Tibial nerve (tissue), 4 donors: ENCODE data around the gene MTFP1. TPM values are rescaled to one million over a fixed set of nuclear protein-coding genes. Genes with fewer than 3 reads are reported as not detected.

Experiments used
- DNase-seq, 2 donors: peaks; one replicate each; pipeline ENCODE4 v3.0.0-alpha.2; 2019; ENCODE audit warnings: low spot score in 2 of 2
- H3K27ac ChIP-seq, 4 donors: fragments of 200-600 bp; sonication (generic) in 3 of 4; one replicate each; pipeline ENCODE4 v1.5.1; 2017 to 2019; ENCODE audit warnings: mild to moderate bottlenecking in 1 of 4
- H3K27me3 ChIP-seq, 2 donors: fragments of 200-600 bp; sonication (generic) in 1 of 2; one replicate each; pipeline versions ENCODE4 v1.5.1 to v1.6.0; 2017 to 2019
- H3K36me3 ChIP-seq, 3 donors: fragments of 200-600 bp; sonication (generic); one replicate each; pipeline ENCODE4 v1.5.1; 2018 to 2019
- H3K4me1 ChIP-seq, 4 donors: fragments of 200-600 bp; sonication (generic) in 3 of 4; one replicate each; pipeline ENCODE4 v1.5.1; 2017 to 2019
- H3K4me3 ChIP-seq, 4 donors: fragments of 200-600 bp; sonication (generic) in 3 of 4; one replicate each; pipeline ENCODE4 v1.5.1; 2017 to 2019; ENCODE audit warnings: mild to moderate bottlenecking in 1 of 4, moderate library complexity in 1 of 4
- H3K9me3 ChIP-seq, 4 donors: fragments of 200-600 bp; sonication (generic) in 3 of 4; one replicate each; pipeline ENCODE4 v1.5.1; 2017 to 2019
- CTCF ChIP-seq, 5 experiments: fragments of 200-600 bp in 3 of 5; fragments of 450-650 bp in 2 of 5; sonication (generic) in 3 of 5; IDR thresholded peaks; one replicate each; pipeline ENCODE4 v1.5.1; 2016 to 2019; ENCODE audit warnings: antibody characterized with exemption in 5 of 5, mild to moderate bottlenecking in 3 of 5, moderate library complexity in 2 of 5
- EP300 ChIP-seq, 2 donors: sonication (generic); formaldehyde crosslinking; IDR thresholded peaks; one replicate each; pipeline ENCODE4 v1.6.1; 2017; ENCODE audit warnings: antibody characterized with exemption in 2 of 2, mild to moderate bottlenecking in 1 of 2
- POLR2A ChIP-seq, 2 donors: fragments of 450-650 bp; IDR thresholded peaks; one replicate each; pipeline ENCODE4 v1.6.1; 2017; ENCODE audit warnings: antibody characterized with exemption in 2 of 2, mild to moderate bottlenecking in 2 of 2, moderate library complexity in 2 of 2
- WGBS, 2 donors: methylation state at CpG; one replicate each; pipeline ENCODE4 v1.1.5; 2018; 5-methylcytosine and 5-hydroxymethylcytosine counted together
- total RNA-seq, 4 donors: library from RNA; depleted of rRNA; stranded (reverse); fragments of >200 nt; gene quantifications; one replicate each; pipeline ENCODE4 v1.1.0, GENCODE V29; 2016

Gene MTFP1
- 10 to 100 TPM in 2 of 4 donors, 1 to 10 TPM in 2; 2.2 to 12.7 (median 7.3) TPM for total RNA-seq

- Histone ChIP-seq H3K4me1 (peaks cover 6 to 48% (median 32%) of the 10 kb centered on the region in 4 donors), H3K4me3 (peak within 1 kb of the TSS; percentile 59 to 83 (median 70)), H3K9me3 (no peaks in the 10 kb centered on the region), H3K36me3 (peaks cover 0 to 1% (median 0%) of the 10 kb centered on the region in 3 donors), H3K27me3 (no peaks in the 10 kb centered on the region), H3K27ac (peak within 1 kb of the TSS; percentile 80 to 98 (median 92))
- peak in 1 of 5 experiments; percentile 24 for TF ChIP-seq CTCF (IDR thresholded peaks at IDR 0.05)
- no peak for TF ChIP-seq EP300 (IDR thresholded peaks at IDR 0.05)
- TF ChIP-seq POLR2A (IDR thresholded peaks at IDR 0.05) = no peak
- DNase-seq = peak in 1 of 2 donors; percentile 25
- 1 to 4% methylated on average over 37 to 56 of the region's 61 CpGs for WGBS, 2 donors
Observed at GRCh38 chr22:30425616-30426387, at the start of gene MTFP1. MTFP1 (plus strand) TSS chr22:30425768; CDS start chr22:30425880, 112 bp downstream.

GRCh38 chr22:30380011-30380410 lies 45.6 kb upstream of the MTFP1 start:
- Histone ChIP-seq H3K27me3 (no peaks in the 10 kb centered on the region), H3K36me3 (peaks cover 0 to 92% (median 0%) of the 10 kb centered on the region in 3 donors), H3K9me3 (no peaks in the 10 kb centered on the region), H3K27ac (no peak overlapping the region), H3K4me3 (no peak overlapping the region), H3K4me1 (no peaks in the 10 kb centered on the region)
- no peak for TF ChIP-seq CTCF (IDR thresholded peaks at IDR 0.05)
- no peak for TF ChIP-seq EP300 (IDR thresholded peaks at IDR 0.05)
- TF ChIP-seq POLR2A (IDR thresholded peaks at IDR 0.05) = no peak
- DNase-seq = no peak
- WGBS, 2 donors = 94 to 96% methylated on average over 3 to 11 of the region's 20 CpGs

- Histone ChIP-seq H3K4me1 (peaks cover 0 to 7% (median 2%) of the 10 kb centered on the region in 4 donors), H3K27ac (no peak overlapping the region), H3K4me3 (no peak overlapping the region), H3K9me3 (no peaks in the 10 kb centered on the region), H3K27me3 (no peaks in the 10 kb centered on the region), H3K36me3 (peaks cover 0 to 82% (median 0%) of the 10 kb centered on the region in 3 donors)
- TF ChIP-seq POLR2A (IDR thresholded peaks at IDR 0.05) = no peak
- TF ChIP-seq EP300 (IDR thresholded peaks at IDR 0.05) = no peak
- TF ChIP-seq CTCF (IDR thresholded peaks at IDR 0.05) = no peak
- DNase-seq = no peak
- WGBS, 2 donors = 82 to 83% methylated on average over 10 to 12 of the region's 12 CpGs
Observed at GRCh38 chr22:30381264-30381663, 44.3 kb upstream of the MTFP1 start.

GRCh38 chr22:30382340-30382739 lies 43.2 kb upstream of the MTFP1 start:
- WGBS, 2 donors = 91 to 97% methylated on average over 5 of the region's 5 CpGs
- no peak for TF ChIP-seq CTCF (IDR thresholded peaks at IDR 0.05)
- TF ChIP-seq EP300 (IDR thresholded peaks at IDR 0.05) = no peak
- TF ChIP-seq POLR2A (IDR thresholded peaks at IDR 0.05) = no peak
- H3K27me3 ChIP-seq = no peaks in the 10 kb centered on the region
- DNase-seq = no peak
- peaks cover 0 to 71% (median 0%) of the 10 kb centered on the region in 3 donors for H3K36me3 ChIP-seq
- H3K4me3 ChIP-seq = no peak overlapping the region
- H3K27ac ChIP-seq = no peak overlapping the region
- peaks cover 0 to 13% (median 6%) of the 10 kb centered on the region in 4 donors for H3K4me1 ChIP-seq
- H3K9me3 ChIP-seq = no peaks in the 10 kb centered on the region

- TF ChIP-seq POLR2A (IDR thresholded peaks at IDR 0.05) (no peak), EP300 (IDR thresholded peaks at IDR 0.05) (no peak), CTCF (IDR thresholded peaks at IDR 0.05) (no peak)
- Histone ChIP-seq H3K4me3 (no peak overlapping the region), H3K36me3 (peaks cover 0 to 64% (median 0%) of the 10 kb centered on the region in 3 donors), H3K27me3 (no peaks in the 10 kb centered on the region), H3K9me3 (no peaks in the 10 kb centered on the region), H3K27ac (no peak overlapping the region), H3K4me1 (peaks cover 0 to 17% (median 10%) of the 10 kb centered on the region in 4 donors)
- no peak for DNase-seq
- 59% methylated on average over 3 of the region's 3 CpGs; no CpG with 5 or more reads in 1 of the 2 donors for WGBS, 2 donors
Observed at GRCh38 chr22:30383061-30383460, 42.5 kb upstream of the MTFP1 start.
